K562 (cell line): ENCODE measurements around the gene GTF3C1. TPM values are rescaled to one million over a fixed set of nuclear protein-coding genes. Genes with fewer than 3 reads are reported as not detected.

ENCODE experiments used
- ATAC-seq: fragments of 200-7000 bp; cut with Tn5 transposase; 3 replicates; pipeline ENCODE4 v1.9.1; 2020; ENCODE audit warnings: moderate library complexity
- BruUV-seq: library from RNA; stranded (reverse); fragments of 400-500 nt; replicated peaks from 2 replicates; lab custom pipeline; 2021; lab: Mats Ljungman, UMichigan
- CTCF ChIA-PET: fragments of 300-600 bp; formaldehyde crosslinking; extraction: SDS; loops from one replicate; lab custom pipeline; 2021; ENCODE audit warnings: low intra/inter-chr PET ratio; lab: Yijun Ruan, JAX
- POLR2A ChIA-PET: fragments of 300-600, 350-650 bp; sonication (Branson Sonifier 250); formaldehyde crosslinking; extraction: SDS; loops from one replicate; lab custom pipeline; 2021; ENCODE audit warnings: antibody characterized with exemption, inconsistent platforms; lab: Yijun Ruan, JAX
- DNase-seq, 4 experiments: peaks; one replicate each; pipeline versions ENCODE4 v3.0.0 to v3.0.0-alpha.2; 2011 to 2018; ENCODE audit warnings: low spot score in 3 of 4, mixed read lengths in 3 of 4; ENCODE audit errors: extremely low read depth in 1 of 4
- FAIRE-seq: peaks from 2 replicates; lab custom pipeline; 2011; peaks lifted over from hg19 to GRCh38; lab: Jason Lieb, UNC
- H2AFZ ChIP-seq: 2 replicates; pipeline ENCODE4 v1.6.0; 2011; ENCODE audit warnings: low read depth, low read length, control low read depth, inconsistent platforms
- H3K27ac ChIP-seq: fragments of 200-600 bp; 3 replicates; pipeline ENCODE4 v1.8.0; 2011; ENCODE audit warnings: low read depth, mild to moderate bottlenecking, control low read depth, inconsistent platforms, low read length, moderate library complexity, mixed read lengths; ENCODE audit errors: extremely low read depth
- H3K27me3 ChIP-seq, 2 experiments: fragments of 300-600 bp in 1 of 2; 2 replicates in 1 of 2; 3 replicates in 1 of 2; pipeline versions ENCODE4 v1.6.0 to v1.8.0; 2011; ENCODE audit warnings: inconsistent platforms in 2 of 2, low read length in 2 of 2, mild to moderate bottlenecking in 1 of 2, mixed read lengths in 1 of 2, moderate library complexity in 1 of 2; ENCODE audit not compliant: control insufficient read depth in 2 of 2, insufficient read depth in 2 of 2
- H3K36me3 ChIP-seq: fragments of 300-600 bp; 3 replicates; pipeline ENCODE4 v1.8.0; 2011; ENCODE audit warnings: mild to moderate bottlenecking, low read length, inconsistent platforms; ENCODE audit not compliant: control insufficient read depth, insufficient read depth
- H3K4me1 ChIP-seq, 2 experiments: fragments of 200-600 bp in 1 of 2; replicated peaks in 1 of 2; 2 replicates in 1 of 2; 3 replicates in 1 of 2; pipeline versions ENCODE4 v1.5.1 to v1.8.0; 2011; ENCODE audit warnings: inconsistent platforms in 2 of 2, low read length in 2 of 2, mild to moderate bottlenecking in 1 of 2, mixed read lengths in 1 of 2, moderate library complexity in 1 of 2; ENCODE audit not compliant: control insufficient read depth in 2 of 2, insufficient read depth in 2 of 2
- H3K4me2 ChIP-seq: 2 replicates; pipeline ENCODE4 v1.6.1; 2011; ENCODE audit warnings: low read length, control low read depth, inconsistent platforms, mixed read lengths; ENCODE audit not compliant: insufficient read depth
- H3K4me3 ChIP-seq: fragments of 200-600 bp; sonication (generic), shearing (Covaris generic); 2 replicates; pipeline ENCODE4 v1.5.1; 2016; ENCODE audit warnings: control low read depth, inconsistent platforms
- H3K79me2 ChIP-seq: fragments of 200-600 bp; 3 replicates; pipeline ENCODE4 v1.8.0; 2011; ENCODE audit warnings: low read length, inconsistent platforms; ENCODE audit not compliant: control insufficient read depth, insufficient read depth
- H3K9ac ChIP-seq, 2 experiments: 2 replicates each; pipeline versions ENCODE4 v1.6.0 to v1.6.1; 2011; ENCODE audit warnings: low read depth in 2 of 2, low read length in 2 of 2, control low read depth in 1 of 2, inconsistent platforms in 1 of 2, mild to moderate bottlenecking in 1 of 2, mixed read lengths in 1 of 2; ENCODE audit not compliant: insufficient read depth in 1 of 2
- H3K9me1 ChIP-seq: one replicate; pipeline ENCODE4 v1.6.0; 2011; ENCODE audit warnings: inconsistent platforms, mild to moderate bottlenecking, low read length, moderate library complexity; ENCODE audit not compliant: control insufficient read depth, insufficient read depth
- H3K9me3 ChIP-seq: replicated peaks from 2 replicates; pipeline ENCODE4 v1.5.1; 2011; ENCODE audit warnings: low read depth, low read length, inconsistent platforms; ENCODE audit not compliant: control insufficient read depth, insufficient read depth
- H4K20me1 ChIP-seq: replicated peaks from 2 replicates; pipeline ENCODE4 v1.6.1; 2011; ENCODE audit warnings: low read length, inconsistent platforms, mixed read lengths; ENCODE audit not compliant: control insufficient read depth, insufficient read depth
- FOXP4 ChIP-seq: sonication (generic); formaldehyde crosslinking; IDR thresholded peaks from 2 replicates; pipeline ENCODE4 v1.8.0; 2022; ENCODE audit warnings: mild to moderate bottlenecking, missing genetic modification reagents, borderline replicate concordance
- PTTG1 ChIP-seq: fragments of 450-650 bp; IDR thresholded peaks from 2 replicates; pipeline ENCODE4 v1.6.1; 2016; ENCODE audit warnings: low read depth, mild to moderate bottlenecking, missing genetic modification characterization, missing compliant biosample characterization
- RBM15 ChIP-seq: fragments of 200-400 bp; formaldehyde crosslinking; IDR thresholded peaks from 2 replicates; pipeline ENCODE4 v1.6.1; 2018; ENCODE audit warnings: mild to moderate bottlenecking, low read length, moderate library complexity; ENCODE audit not compliant: insufficient read depth
- ZBTB5 ChIP-seq: fragments of 450-650 bp; IDR thresholded peaks from 2 replicates; pipeline ENCODE4 v1.6.1; 2017; ENCODE audit warnings: antibody characterized with exemption
- ZNF121 ChIP-seq: sonication (generic); formaldehyde crosslinking; conservative IDR thresholded peaks from 2 replicates; pipeline ENCODE4 v1.8.0; 2022; ENCODE audit warnings: missing genetic modification reagents
- WGBS: fragments of 100-300 bp; shearing (Covaris generic); methylation state at CpG from one replicate; pipeline ENCODE4 v1.1.6; 2016; ENCODE audit warnings: low coverage, mixed read lengths; ENCODE audit not compliant: insufficient coverage; ENCODE audit errors: missing lambda C conversion rate; 5-methylcytosine and 5-hydroxymethylcytosine counted together
- in situ Hi-C: fragments of 300-500 bp; cut with MboI; formaldehyde crosslinking; loops from 4 replicates; pipeline ENCODE4 v1.15.0; 2018; ENCODE audit warnings: inconsistent platforms, mixed read lengths
- intact Hi-C: fragments of 100-400 bp; cut with micrococcal nuclease; formaldehyde crosslinking; loops from 2 replicates; pipeline ENCODE4 v1.14.2; 2022
- polyA plus RNA-seq, 8 experiments: library from polyadenylated mRNA; depleted of rRNA in 4 of 8; stranded (reverse) in 5 of 8; unstranded in 3 of 8; fragments of >200 nt; fragmentation: Nextera tagmentation in 2 of 8; fragmentation: Illumina TruSeq in 1 of 8; extraction: Ambion mirVana in 2 of 8; extraction: Trizol in 1 of 8; gene quantifications; 2 replicates each; pipeline versions ENCODE4 v1.2.1 to v1.2.3, GENCODE V29; 2011 to 2014; ENCODE audit warnings: inconsistent platforms in 1 of 8, missing spikeins in 1 of 8
- total RNA-seq, 7 experiments: library from RNA; depleted of rRNA in 6 of 7; stranded (reverse); fragments of >200 nt in 6 of 7; fragmentation: Illumina TruSeq in 2 of 7; extraction: Trizol in 2 of 7; gene quantifications; 2 replicates each; pipeline versions ENCODE4 v1.2.1 to v1.2.3, GENCODE V29; 2011 to 2021; ENCODE audit warnings: low replicate concordance in 1 of 7

The GTF3C1 gene
- total and polyA plus RNA-seq, 9 of the 15 experiments (the other 6 are each of a cell fraction or from before 2014, with no cell fraction given): 0.72 to 63.6 (median 30.9) TPM

- TF ChIP-seq ZBTB5 (no peak), RBM15 (no peak), FOXP4 (CRISPR knock-in tag) (no peak)
These were observed 118.7 kb downstream of the GTF3C1 start (continued) for GRCh38 chr16:27430923-27431484.

GRCh38 chr16:27430512-27430911 is 119.2 kb downstream of the GTF3C1 start:
- in situ Hi-C loops: no loop called here
- no peaks in the 10 kb centered on the region for H3K79me2 ChIP-seq

More at GRCh38 chr16:27430512-27430911, 119.2 kb downstream of the GTF3C1 start:
- ATAC-seq: no peak
- CTCF ChIA-PET: no interaction called here
- Histone ChIP-seq H3K4me3 (no peak overlapping the region), H3K9me3 (no peaks in the 10 kb centered on the region), H3K4me1 (peaks cover 5 to 12% of the 10 kb centered on the region in 2 experiments), H3K4me2 (no peak overlapping the region), H3K9me1 (no peaks in the 10 kb centered on the region), H3K36me3 (no peaks in the 10 kb centered on the region), H3K27me3 (peaks cover 0 to 6% of the 10 kb centered on the region in 2 experiments; a peak in 2 of 5 replicates), H4K20me1 (no peaks in the 10 kb centered on the region), H3K9ac (no peak overlapping the region), H3K27ac (no peak overlapping the region), H2AFZ (no peak overlapping the region)
- TF ChIP-seq ZNF121 (CRISPR knock-in tag) (0 out of 2 replicates have a peak, but pooled peaks have one; percentile 16), PTTG1 (tag) (no peak)
- POLR2A ChIA-PET: interaction anchor here (1.0 to 1.4 kb wide), 2 partner anchors 11 to 14 kb away, joined by 4 to 6 read pairs; no protein-coding TSS in a partner anchor
- intact Hi-C loops: no loop called here
- FAIRE-seq: no peak
- DNase-seq: no peak
- 35% methylated on average over 7 of the region's 7 CpGs for WGBS
- BruUV-seq: no TSS peak
